ENCODE measurements around the gene PIANP.

Gene PIANP

DNA sequence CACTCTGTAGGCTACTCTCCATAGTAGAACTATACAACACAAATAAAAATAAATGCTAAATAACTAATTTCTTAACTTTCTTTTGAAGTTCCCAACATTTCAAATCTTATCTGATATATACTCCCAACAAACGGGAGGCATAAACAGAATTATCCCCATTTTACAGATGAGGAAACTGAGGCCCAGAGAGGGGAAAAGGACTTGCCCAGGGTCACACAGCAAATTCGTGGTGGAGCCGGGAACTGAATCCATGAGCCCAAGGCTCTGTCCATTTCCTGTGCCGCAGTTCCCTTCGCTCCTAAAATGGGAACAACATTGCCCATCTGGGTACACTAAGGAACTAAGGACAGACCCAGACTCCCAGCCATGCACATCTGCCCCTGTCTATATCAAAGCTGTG, 23.7 kb downstream of the PIANP start:
- in situ Hi-C loops (cut with HindIII; ENCODE audit: low sequenced_read_pairs) = no loop called here

DNA sequence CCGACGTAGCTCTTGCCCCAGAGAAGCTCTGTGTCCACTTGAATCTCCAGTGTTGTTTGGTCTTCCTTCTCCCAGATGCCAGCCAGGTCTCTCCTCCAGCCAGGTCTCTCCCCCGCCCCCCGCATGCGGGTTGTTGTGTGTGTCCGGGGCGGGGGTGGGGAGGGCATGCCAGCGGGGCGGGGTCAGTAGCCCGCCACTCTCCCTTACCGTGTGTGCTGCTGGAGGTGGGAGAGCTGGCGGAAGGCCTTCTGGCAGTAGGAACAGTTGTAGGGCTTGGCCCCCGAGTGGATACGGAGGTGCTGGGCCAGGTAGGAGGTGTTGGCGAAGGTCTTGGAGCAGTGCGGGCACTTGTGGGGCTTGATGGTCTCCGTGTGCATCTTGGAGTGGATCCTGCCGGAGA, 28.5 kb downstream of the PIANP start:
- in situ Hi-C loops (cut with HindIII; ENCODE audit: low sequenced_read_pairs) = no loop called here

DNA sequence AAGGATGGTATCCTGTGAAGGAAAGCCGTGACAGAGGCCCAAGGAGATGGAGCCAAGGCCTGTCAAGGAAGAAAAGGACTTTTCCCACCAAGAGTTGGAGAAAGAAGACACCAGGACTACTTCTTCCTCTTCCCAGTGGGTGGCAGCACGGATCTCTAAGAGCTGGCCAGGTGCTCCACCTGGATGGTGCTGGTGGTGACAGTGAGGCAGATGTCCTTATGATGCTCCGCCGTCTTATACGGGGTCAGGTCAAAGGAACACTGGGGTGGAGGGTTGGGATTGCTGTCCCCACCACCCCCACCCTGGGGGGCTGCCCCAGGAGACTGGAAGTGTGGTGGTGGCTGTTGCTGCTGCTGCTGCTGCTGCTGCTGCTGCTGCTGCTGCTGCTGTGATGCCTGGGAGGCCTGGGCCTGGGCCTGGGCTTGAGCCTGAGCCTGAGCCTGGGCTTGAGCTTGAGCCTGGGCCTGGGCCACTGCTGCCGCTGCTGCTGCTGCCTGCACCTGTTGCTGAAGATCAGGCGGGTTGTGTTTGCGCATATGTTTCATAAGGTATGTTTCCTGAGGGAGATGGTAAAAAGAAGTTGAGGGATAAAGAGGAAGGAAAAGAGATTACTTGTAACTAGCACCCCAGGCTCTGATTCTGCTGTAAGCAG, 32.9 kb downstream of the PIANP start:
- in situ Hi-C loops (cut with HindIII; ENCODE audit: low sequenced_read_pairs) = loop anchor here (5.0 kb wide), 2 partner anchors 35 to 125 kb away; no protein-coding TSS in a partner anchor

DNA sequence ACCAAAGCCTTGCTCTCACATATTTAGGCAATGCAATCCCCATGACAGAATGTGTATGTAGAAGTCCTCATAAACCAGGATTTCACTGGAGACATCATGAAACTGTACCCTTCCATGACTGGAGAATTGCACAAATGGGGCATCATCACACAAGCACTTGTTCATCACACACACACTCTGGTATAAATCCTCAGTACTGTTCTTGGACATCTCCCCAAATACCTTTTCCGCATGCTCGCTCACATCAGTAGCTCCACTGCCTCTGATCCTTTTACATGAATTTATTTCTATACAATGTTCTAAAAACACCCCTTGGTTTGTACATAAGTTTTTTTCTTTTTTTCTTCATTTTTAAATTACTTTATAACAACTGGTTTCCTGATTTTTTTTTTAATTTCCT, 34.4 kb downstream of the PIANP start:
- in situ Hi-C loops (cut with HindIII; ENCODE audit: low sequenced_read_pairs) = loop anchor here (5.0 kb wide), 2 partner anchors 34 to 126 kb away; no protein-coding TSS in a partner anchor

DNA sequence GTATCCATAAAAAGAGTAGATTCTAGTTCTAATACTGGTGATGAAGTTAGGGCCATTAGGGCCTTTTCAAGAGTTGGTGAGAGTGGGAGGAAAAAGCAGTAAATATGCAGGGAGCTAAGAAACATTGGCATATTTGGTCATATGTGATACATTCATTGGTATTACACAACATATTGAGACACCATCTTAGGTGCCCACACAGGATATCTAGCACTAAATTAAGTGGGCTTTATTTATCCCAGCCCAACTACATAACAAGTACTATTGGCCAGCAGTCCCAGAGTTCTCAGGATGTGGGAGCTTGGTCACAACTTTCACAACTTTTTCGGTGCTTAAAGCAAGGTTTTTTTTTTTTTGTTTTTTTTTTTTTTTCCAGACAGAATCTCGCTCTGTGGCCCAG, 35.7 kb downstream of the PIANP start:
- in situ Hi-C loops (cut with HindIII; ENCODE audit: low sequenced_read_pairs) = loop anchor here (5.0 kb wide), 2 partner anchors 33 to 127 kb away; no protein-coding TSS in a partner anchor

DNA sequence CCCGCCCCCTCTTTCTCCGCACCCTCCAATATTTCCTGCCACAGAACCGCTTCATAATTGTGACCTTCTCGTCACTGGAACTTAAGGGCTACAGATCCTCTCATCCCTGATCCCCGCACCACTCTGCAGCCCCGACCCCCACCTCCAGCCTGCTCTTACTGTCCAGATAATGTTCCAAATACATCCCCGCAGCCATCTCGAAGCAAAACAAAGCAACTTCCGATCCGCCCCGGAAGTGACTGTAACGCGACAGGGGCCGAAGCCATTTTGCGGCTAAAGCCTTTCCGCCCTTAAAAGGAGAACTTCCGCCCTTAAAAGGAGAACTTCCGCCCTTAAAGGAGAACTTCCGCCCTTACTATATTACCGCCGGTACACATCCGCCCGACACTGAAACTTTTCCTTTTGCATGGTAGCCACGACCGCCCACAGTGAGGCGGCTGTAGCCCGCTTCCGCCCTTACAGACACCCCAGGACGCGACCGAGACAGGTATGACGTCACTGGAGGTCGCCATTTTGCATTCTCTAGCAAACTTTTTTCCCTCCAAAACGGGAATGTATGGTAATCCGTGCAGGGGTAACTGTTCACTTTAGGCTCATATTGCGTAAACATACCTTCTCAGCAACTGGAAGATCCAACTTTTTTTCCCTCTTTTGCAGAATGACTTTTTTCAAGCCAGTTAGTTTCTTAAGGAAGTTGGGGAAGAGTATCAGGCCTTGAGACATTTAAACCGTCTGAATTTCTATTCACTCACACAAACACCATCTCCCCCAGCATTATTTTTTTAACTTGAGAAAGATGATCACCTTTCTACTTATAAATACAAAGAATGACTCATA, 37.5 kb downstream of the PIANP start, which contains the start of gene ING4:
Gene ING4, minus strand, starts transcription at position 214 of the 837 bp plus-strand sequence. Its CDS starts 18 bp downstream, at position 196.
- in situ Hi-C loops (cut with HindIII; ENCODE audit: low sequenced_read_pairs) = no loop called here

DNA sequence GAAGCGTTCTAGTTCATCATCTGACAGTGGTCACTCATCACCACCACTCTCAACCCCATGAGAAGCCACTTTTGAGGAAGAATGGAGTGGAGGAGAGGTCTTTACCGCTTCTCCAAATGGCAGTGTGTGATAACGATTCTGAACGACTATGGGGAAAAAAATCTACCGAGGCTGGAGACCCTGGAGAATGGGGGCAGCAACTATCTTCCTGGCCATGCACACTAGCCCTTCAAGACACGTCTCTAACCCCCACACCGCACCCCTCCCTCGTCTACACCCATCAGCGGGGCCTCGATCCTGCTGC, 38.1 kb downstream of the PIANP start:
- in situ Hi-C loops (cut with HindIII; ENCODE audit: low sequenced_read_pairs) = no loop called here

DNA sequence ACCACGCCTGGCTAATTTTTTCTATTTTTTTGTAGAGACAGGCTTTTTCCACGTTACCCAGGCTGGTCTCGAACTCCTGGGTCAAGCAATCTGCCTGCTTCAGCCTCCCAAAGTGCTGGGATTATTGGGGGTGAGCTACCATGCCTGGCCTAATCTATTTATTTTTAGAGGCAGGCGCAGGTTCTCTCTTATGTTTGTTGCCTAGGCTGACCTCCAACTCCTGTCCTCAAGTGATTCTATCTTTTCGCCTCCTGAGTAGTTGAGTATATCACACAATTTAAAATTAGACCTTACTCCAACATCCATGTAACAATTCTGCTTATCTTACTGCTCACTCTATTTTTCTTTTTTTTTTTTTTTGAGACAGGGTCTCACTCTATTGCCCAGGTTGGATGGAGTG, 46.6 kb downstream of the PIANP start:
- in situ Hi-C loops (cut with HindIII; ENCODE audit: low sequenced_read_pairs) = no loop called here

DNA sequence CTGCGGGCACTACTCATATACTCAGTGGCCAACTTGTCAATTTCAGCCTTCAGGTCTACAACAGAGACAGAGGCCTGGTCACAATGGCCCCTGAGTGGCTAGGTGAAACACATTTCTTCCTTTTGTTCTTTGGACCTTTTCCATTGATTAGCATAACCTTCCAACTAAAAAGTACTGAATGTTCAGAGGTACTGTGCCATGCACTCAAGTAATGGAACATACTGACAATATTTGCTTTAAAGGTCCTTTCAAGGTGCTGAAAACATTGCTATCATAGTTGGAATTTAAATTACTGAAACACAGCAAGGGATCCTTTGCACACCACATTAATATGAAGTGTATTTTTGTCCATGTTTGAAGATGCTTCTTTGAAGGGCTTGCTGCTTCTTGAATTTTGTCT, 47.3 kb downstream of the PIANP start:
- in situ Hi-C loops (cut with HindIII; ENCODE audit: low sequenced_read_pairs) = no loop called here

DNA sequence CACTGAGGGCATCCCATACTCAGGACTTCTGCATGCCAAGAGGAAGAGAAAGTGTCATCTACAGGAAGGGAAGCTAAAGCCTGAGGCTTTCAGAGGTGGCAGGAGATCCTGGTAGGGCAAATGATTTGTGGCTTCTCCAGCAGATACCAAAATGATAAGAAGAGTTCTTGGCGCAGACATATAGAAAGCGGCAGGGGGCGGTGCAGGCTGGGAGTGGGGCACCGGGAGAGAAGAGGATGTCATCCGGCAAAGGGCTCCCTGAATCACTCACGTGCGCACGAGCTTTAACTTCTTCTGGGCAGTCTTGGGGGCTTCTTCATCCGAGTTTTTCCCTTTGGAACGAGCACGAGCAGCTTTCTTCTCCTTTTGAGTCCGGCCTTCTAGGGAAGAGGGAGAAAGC, 48.2 kb downstream of the PIANP start:
- in situ Hi-C loops (cut with HindIII; ENCODE audit: low sequenced_read_pairs) = no loop called here

DNA sequence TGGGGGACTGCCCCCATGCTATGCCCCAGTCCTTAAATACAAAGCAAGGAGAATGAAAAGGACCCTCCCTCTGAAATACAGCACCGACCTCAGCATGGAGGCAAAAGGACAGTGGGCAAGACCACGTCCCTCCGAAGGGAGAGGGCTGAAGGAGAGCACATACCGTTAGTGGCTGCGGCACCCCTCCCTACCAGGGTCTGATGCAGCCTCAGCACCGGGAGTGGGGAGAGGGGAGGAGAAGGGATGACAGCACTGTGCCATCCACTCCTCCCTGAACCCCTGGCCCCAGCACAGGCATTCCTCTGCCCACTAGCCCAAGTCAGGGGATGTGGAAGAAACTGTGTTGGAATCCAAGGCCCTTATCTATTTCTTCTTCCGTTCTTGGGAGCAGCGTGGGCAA, 49.8 kb downstream of the PIANP start:
- in situ Hi-C loops (cut with HindIII; ENCODE audit: low sequenced_read_pairs) = no loop called here

DNA sequence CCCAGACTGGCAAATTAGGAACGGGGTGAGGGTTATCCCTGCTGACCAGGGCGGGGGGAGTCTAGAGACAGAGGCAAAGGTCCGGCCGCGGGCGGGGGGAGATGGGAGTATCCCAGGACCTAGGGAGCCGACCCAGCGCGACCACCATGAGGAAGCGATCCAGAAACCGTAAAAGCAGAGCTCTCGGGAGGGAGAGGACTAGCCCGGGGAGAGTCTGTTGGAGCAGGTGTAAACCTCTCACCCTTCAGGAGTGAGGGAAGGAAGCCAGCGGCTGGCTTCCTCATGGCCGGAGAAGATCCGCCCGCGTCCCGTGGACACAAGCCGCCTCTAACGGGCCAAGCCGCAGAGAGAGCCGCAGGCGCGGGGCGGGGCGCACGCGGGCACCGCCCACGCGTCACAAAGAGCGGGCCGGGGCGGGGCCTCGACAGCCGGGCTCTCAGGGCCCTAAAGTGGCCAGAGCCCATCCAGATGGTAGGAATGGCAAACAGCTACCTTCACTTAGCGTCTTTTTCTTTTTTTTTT, 53.5 kb downstream of the PIANP start, which contains the start of gene ACRBP:
Gene ACRBP, minus strand, starts transcription at position 350 of the 522 bp plus-strand sequence. Its CDS starts 66 bp downstream, at position 284.
- in situ Hi-C loops (cut with HindIII; ENCODE audit: low sequenced_read_pairs) = loop anchor here (5.0 kb wide), 1 partner anchor 45 kb away; no protein-coding TSS in a partner anchor

DNA sequence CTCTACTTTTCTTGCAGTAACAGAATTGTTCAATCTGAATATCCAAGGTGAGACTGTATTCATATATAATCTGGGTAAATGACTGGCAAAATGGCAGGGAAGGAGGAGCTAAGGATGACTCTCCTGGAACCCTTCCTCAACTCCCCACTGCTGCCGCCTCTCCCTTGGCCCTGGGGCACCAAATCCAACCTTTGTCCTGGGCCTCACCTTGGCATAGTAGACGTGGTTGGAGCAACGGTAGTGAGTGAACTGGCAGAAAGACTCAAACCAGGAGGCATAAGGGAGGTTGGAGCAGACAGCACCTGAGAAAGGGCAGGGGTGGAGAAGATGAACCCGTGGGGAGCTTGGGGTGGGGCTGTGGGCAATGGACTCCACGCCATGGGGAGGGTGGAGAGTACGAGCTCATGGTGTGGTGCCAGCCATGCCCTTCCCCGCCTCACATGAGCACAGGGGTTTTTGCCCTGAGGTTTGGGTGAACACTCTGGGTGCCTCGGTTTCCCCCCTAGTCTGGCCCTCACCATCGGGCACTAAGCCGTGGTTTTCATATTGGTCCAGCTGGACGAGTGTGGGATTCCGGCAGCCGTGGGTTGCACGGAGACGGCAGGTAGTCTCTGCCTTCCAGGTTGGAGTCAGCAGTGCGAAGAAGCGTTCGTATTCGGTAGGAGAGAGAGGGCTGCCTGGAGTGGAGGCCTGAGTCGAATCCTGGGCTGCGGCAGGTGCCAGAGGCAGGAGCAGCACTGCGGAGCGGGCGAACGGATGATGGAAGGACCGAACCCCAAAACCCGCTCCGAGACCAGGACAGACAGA, 54.1 kb downstream of the PIANP start:
- in situ Hi-C loops (cut with HindIII; ENCODE audit: low sequenced_read_pairs) = loop anchor here (5.0 kb wide), 1 partner anchor 46 kb away; no protein-coding TSS in a partner anchor

DNA sequence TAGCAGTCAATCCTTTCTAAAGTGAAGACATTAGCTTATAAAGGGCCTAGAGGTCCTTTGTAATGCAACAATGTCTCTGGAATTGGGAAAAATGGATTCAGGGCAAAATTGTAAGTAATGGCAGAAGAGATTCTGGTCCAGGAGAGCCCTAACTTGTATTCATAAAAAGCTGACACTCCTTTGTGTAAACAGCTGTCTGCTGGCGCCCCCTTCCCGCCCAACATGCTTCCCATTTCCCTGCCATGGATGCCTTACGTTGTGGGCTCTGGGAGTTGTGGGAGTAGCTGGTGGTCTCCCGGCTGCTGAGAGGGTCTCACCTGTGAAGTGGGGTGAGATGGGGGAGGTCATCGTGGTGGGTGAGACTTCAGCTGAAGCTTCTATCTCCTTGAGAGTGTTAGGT, 55.7 kb downstream of the PIANP start:
- in situ Hi-C loops (cut with HindIII; ENCODE audit: low sequenced_read_pairs) = loop anchor here (5.0 kb wide), 1 partner anchor 47 kb away; no protein-coding TSS in a partner anchor

DNA sequence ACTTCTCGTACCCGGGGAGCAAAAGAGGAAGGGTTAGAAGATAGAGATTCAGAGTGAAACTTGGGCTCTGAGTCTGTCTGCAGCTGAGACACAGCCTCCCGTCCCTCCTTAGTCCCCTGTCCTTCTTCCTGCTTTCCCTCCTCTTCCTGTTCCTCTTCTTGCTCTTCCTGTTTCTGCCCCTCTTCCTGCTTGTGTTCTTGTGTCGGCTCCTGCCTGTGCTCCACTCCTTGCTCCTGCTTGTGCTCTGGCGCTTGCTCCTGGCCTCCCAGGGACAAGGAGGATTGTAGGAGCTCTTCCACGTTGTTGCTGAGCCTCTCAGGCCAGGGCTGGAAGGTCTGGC, 56.4 kb downstream of the PIANP start:
- in situ Hi-C loops (cut with HindIII; ENCODE audit: low sequenced_read_pairs) = no loop called here

All from endothelial cell of hepatic sinusoid (primary cell).